NCI-H82 (cell line): ENCODE measurements around the gene CHFR.
"Not testable (repeated sequence)": the region's sequence is repeated elsewhere in the genome, so short reads cannot be mapped to it uniquely, and the experiment has no call there.

ENCODE experiments used
- DNase-seq: peaks from one replicate; lab custom pipeline; 2025; lab: John Stamatoyannopoulos, UW

CHFR gene

DNA sequence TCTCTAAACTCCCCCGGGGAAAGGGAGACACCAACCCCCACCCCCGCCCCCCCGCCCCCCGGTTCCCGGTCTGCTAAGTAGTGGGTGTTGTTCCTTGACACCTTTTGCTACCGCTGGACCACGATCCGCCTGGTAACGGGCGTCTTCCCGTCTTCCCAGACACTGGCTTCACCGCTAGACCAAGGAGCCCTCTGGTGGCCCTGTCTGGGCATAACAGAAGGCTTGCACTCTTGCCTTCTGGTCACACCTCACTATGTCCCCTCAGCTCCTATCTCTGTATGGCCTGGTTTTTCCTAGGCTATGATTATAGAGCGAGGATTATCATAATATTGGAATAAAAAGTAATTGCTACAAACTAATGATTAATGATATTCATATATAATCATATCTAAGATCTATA lies 78.0 kb downstream of the CHFR start:
- DNase-seq = peak; percentile 52

DNA sequence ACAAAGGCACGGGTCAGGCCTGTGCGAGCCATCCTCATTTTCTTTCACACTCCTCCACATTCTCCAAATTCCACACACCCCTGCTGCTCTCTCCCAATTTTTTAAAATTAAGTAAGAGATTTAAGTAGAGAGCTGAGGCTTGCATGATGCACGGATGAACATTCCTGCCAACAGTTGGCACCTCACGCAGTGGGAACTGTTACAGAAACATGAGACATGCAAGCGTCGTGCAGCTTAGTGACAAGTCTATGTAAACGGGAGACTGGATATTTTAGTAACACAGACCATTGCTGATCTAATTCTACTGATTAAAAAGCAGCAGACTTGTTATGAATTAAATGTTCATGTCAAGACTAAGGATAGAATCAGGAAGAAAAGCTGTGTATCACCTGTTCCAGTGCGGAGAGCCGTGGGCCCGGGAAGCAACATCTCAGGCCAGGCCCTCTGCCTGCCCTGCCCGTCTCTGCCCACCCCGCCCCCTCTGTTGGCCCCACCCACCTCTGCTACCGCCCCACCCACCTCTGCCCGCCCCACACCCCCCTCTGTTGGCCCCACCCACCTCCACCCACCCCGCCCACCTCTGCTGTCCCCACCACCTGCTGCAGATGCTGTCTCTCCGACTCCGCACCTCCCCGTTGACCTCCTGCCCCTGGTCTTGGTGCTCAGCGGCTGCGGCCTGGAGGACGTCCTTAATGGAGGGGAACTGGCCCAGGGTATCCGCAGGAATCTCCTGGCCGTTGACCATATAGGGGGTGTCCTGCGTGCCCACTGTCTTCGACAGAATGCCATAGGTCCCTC lies 79.9 kb downstream of the CHFR start:
- peak; percentile 53 for DNase-seq

DNA sequence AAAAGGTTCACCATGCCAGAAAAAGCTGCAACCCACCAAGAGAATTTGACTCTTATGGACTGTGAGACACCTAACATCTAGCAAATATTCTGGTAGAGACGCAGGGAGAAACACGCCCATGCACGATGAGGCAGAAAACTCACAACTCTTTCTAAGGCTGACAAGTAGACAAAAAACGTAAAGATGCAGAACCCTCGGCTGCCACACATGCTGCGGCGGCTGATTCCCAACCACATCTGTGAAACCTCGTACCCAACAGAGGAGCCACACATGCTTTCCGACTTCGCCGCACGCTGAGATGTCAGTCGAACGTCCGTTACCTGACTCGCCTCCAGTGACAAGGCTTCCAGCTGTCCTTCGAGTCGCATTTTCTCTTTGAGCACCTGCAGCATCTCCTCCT lies 80.5 kb downstream of the CHFR start:
- DNase-seq = no peak

DNA sequence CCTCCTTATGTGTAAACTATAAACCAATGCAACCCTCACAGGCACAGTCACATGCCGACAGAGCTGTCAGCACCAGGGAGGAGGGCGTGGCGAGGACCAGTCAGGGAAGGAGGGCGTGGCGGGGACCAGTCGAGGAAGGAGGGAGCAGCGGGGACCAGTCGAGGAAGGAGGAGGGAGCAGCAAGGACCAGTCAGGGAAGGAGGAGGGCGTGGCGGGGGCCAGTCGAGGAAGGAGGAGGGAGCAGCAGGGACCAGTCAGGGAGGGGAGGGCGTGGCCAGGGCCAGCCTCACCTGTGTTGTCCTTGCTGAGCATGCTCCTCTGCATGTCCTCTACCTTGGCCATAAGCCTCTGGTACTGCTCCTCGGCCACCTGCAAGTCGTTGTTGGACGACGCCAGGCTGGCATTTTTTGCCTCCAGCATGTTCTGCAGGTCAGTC lies 83.0 kb downstream of the CHFR start:
- peak; percentile 17 for DNase-seq

DNA sequence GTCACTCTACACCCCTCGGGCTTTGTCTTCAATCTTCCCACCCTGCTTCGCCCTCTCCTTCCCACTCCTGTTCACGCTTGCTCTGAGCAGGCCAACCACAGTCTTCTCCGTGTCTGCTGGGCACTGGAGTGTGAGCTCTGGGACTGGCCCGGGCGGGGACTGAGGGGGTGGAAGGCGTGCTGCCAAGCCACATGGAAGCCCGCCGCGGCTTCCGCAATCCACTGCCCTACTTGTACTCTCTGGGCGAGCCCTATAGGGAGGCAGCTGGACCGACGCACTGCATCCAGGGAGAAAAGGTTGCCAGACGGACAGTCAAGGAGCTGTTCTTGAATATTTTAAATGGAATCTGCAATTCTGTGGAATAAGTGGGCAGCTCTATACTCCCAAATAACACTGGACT lies 83.5 kb downstream of the CHFR start:
- DNase-seq = no peak

DNA sequence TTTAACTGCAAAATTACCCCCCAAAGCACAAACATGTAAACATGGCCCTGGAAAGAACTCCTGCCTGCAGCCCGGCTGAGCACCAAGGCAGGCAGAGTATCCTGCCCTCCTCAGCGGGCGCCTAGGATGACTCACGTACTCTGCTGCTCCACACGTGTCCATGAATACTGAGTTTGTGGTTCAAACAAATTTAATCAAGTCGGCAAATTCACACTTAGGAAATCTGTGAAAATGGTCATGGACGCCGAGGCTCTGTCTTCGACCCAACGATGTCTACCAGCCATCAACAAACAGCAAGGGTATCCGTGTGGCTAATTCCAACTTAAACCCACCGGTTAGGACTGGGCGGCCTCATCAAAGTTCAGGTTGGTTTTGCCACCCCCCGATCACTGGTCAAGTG lies 84.3 kb downstream of the CHFR start:
- no peak for DNase-seq

DNA sequence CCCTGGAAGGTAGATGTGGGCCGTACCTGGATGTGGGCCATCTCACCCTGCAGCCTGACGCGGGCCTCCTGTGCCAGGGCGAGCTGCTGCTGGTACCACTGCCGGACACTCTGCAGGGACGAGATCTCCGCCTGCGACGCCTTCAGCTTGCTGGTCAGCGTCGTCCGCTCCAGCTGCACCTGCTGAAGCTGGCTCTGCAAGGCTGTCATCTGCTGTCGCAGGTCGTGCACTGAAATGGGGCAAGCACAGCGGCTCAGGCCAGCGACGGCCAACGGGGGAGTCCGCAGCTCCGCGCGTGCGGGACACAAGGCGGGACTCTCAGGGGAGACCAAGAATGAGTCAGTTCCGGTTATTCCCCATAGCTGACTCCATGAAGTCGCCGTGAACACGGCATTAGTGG lies 85.7 kb downstream of the CHFR start:
- DNase-seq = no peak

DNA sequence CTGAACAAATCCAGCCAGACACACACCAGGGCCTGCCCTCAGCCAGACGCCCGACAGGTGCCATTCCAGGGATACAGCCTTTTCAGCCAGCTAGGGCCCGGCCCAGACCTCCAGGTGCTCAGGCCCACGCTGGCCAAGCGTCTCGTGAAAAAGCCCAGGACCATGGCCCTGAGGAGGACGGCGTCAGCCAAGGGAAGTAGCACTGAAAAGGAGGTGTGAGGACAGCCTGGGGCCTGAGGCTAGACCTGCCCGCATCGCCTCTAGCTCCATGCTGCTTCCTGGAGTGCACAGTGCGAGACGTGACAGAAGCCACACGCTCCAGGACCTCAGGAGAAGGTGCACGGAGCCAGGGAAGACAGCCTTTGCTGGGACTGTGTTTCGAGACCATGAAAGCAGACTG lies 88.6 kb downstream of the CHFR start:
- DNase-seq = no peak

DNA sequence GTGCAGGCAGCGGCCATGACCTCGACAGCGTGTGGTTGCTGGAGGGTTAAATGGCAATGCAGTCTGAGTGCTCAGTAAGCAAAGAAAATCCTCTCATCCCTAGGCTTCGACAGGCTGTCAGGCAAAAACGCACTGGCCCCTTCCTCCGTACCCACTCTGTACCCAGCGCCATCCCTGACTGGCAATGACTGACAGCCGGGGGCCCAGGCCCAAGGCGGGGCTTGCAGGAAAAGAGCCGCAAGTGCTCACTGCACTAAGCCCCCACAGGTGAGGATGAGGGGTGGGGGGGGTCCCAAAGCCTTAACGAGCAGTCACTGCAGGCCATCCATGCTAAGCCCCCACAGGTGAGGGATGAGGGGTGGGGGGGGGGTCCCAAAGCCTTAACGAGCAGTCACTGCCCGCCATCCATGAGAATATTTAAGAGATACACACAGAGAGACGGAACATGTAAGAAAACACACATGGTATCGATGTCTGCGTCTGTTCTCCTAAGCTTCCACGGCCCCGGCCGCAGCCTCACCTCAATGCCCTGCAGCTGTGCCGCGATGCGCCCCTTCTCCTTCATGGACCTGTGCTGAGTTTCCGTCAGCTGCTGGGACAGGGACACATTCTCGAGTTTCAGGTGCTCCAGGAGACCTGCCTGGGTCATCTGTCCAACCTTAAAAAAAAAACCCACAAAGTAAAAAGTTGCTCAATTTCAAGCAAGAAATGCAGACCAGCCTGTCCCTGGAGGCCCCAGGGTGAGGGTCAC lies 89.4 kb downstream of the CHFR start:
- no peak for DNase-seq

DNA sequence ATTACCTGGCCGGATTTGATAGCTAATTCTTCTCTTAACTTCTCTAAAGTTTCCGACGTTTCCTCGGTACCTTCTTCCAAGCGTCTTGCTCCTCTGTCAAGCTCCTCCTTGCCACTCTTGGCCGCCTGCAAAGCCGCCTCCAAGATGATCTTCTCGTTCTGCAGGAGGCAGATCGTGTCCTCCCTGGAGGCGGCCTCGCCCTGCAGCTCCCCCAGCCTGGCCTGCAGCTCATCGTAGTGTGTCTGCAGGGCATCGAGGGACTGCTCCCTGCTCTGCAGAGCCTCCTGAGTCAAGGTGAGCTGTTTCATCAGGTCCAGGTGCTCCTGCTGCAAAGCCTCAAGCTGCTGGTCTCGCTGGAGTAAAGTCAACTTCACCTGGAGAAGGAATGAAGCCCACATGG lies 91.6 kb downstream of the CHFR start:
- no peak for DNase-seq

DNA sequence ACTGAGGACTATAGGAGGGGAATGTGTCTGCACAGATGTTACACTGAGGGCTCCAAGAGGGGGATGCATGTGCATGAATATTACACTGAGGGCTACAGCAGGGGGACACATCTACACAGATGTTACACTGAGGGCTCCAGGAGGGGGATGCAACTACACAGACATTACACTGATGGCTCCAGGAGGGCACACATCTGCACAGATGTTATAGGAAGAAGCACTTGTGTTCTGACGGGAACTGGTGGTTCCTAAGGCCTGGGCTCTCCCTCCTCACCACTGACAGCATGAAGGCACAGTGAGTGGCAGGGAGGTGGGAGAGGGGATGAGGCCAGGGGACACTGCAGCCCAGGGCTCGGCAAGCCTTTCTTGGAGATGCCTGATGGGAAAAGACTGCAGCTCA lies 95.5 kb downstream of the CHFR start:
- not testable (repeated sequence) for DNase-seq

DNA sequence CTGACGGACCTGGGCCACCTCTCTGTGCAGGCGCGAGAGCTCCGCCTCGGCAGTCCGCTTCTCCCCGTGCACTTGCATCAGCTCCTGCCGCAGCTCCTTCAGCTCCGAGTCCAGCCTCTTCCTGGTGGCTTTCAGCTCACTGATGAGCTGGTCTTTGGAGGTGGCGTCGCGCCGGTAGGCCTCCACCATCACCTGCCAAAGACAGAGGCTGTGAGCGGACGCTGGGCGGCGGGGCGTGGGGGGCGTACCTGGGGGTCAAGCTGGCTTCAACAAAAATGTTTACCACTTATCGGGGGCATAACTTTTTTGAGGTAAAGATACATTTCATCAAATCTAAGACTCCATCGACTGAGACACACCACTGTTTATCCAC lies 98.3 kb downstream of the CHFR start:
- no peak for DNase-seq

DNA sequence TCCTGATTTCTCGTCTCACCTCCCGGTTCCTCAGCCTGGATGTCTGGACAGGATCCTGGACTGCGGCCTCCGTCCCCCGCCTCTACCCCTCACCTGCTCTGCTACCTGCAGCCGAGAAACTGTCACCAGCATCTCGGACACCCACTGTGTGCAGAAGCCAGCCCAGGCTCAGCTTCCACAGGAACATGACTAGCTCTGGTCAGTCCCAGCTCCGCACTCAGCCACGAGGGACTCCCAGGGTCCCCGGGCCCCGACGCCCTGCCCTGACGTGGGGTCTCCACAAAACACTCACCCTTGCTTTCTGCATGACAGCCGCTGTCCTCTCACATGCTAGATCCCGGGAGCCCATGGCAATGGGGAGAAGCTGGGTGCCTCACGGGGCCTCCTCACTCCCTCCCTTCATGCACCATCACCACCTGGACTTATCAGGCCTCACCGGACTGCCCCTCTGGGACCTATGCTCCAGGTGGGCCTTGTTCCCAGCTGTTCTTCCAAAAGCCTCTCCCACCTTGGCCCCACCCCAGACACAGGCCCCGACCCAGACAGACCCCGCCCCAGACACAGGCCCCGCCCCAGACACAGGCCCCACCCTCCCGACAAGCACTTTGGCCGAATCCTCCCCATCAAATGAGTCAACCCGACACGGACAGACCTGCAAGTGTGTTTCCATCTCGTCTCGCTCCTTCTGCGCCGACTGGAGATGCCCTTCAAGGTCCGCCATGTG lies 98.9 kb downstream of the CHFR start:
- DNase-seq = no peak

DNA sequence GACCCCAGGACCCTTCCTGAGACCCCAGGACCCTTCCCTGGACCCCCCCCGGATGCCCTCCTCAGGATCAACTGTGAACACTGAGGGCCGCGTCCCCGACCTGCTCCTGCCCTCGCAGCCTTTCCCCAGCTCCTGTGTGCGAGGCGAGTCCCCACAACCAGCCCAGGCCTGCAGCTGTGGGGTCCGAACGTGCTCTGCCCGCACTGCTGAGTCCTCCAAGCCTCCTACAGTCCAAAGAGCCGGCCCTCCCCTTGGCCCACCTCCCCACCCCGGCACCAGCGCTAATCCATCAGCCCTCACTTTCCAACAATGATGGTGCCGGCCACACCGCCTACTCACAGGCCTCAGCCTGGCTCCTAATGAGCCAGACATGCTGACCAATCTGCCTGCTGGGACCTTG lies 99.5 kb downstream of the CHFR start:
- no peak for DNase-seq

DNA sequence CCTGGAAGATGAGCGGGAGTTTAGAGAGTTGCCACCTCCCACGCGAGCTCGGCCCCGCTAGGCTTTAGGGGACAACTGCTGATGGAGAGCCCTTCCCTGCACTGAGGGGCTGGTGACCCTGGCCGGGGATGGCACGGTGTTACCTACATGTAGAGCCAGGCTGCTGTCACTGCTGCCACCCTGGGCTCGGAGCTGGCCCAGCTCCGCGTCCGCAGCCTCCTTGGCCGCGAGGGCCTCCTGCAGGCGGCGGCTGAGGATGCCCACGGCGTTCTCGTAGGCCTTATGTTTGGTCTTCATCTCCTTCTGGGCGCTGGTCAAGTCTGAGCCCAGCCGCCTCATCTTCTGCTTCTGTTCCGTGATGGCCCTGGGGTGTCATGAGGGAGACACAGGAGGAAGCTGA lies 101.2 kb downstream of the CHFR start:
- no peak for DNase-seq

DNA sequence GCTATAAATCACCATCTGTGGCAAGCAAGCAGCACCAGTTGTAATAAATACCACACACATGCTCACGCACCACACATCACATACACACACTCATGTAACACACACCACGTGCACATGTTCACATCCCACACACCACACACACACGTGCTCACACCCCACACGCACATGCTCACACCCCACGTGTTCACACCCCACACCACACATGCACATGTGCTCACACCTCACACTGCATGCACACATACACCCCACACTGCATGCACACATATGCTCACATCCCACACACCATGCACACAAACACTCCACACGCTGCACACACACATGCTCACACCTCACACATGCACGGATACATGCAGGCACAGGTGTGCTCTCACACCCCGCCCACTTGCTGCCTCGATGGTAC lies 102.8 kb downstream of the CHFR start:
- DNase-seq = no peak

DNA sequence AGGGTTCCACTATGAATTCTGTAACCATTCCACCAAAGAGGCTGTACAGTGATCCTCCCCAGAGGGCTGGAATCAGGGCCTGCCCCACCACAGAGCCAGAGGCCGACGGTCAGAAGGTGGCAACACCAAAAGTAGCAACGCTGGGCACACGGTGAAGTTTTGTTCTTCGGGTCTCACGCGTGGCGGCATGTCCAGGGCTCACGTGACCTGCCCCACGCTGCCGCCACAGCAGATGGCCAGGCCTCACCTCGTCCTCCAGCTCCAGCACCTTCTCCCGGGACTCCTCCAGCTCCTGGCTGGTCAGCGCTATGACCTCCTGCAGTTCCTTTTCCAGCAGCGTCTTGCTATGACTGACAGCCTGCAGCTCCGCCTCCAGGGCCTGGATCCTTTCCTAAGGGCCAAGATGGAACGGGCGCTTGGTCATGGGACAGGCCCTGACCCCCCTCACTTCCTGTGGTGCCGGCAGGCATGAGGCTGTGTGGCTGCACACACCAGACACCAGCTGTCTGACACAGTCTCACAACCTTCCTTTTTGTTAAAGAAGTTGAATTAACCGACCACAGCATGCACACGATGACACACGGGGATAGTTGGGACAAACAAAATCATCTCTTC lies 103.4 kb downstream of the CHFR start:
- no peak for DNase-seq
